ENCODE data around the gene P2RY6. TPM values are rescaled to one million over a fixed set of nuclear protein-coding genes. Genes with fewer than 3 reads are reported as not detected.

Gene P2RY6
- total RNA-seq, 4 donors from 2014 or later = 0.78 to 2.8 (median 1.1) TPM; not detected in 1

GRCh38 chr11:73258104-73259035 lies 13.8 kb upstream of the P2RY6 start:
- in situ Hi-C loops (cut with MboI; ENCODE audit: low sequenced_read_pairs in 4 of 4) (no loop called here), intact Hi-C loops (cut with DNase I; ENCODE audit: low total_unique reads) (no loop called here)
- H3K27ac ChIP-seq = peak overlapping the region in 3 of 4 donors; percentile 3 to 30 (median 15)
- H3K4me1 ChIP-seq = peaks cover 14 to 17% of the 10 kb centered on the region in 2 donors
- H3K9me3 ChIP-seq = no peaks in the 10 kb centered on the region
- DNase-seq (no peak), ATAC-seq (no peak)
- no peaks in the 10 kb centered on the region for H3K27me3 ChIP-seq
- TF ChIP-seq, protein P1, sequence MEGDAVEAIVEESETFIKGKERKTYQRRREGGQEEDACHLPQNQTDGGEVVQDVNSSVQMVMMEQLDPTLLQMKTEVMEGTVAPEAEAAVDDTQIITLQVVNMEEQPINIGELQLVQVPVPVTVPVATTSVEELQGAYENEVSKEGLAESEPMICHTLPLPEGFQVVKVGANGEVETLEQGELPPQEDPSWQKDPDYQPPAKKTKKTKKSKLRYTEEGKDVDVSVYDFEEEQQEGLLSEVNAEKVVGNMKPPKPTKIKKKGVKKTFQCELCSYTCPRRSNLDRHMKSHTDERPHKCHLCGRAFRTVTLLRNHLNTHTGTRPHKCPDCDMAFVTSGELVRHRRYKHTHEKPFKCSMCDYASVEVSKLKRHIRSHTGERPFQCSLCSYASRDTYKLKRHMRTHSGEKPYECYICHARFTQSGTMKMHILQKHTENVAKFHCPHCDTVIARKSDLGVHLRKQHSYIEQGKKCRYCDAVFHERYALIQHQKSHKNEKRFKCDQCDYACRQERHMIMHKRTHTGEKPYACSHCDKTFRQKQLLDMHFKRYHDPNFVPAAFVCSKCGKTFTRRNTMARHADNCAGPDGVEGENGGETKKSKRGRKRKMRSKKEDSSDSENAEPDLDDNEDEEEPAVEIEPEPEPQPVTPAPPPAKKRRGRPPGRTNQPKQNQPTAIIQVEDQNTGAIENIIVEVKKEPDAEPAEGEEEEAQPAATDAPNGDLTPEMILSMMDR (IDR thresholded peaks at IDR 0.05 in 4 of 5, conservative IDR thresholded peaks at IDR 0.05 in 1 of 5) = no peak
- TF ChIP-seq POLR2A (IDR thresholded peaks at IDR 0.05) = no peak
- H3K4me3 ChIP-seq = no peak overlapping the region
- no peaks in the 10 kb centered on the region for H3K36me3 ChIP-seq

GRCh38 chr11:73259406-73260126 lies 12.6 kb upstream of the P2RY6 start:
- H3K4me1 ChIP-seq = peaks cover 14 to 17% of the 10 kb centered on the region in 2 donors
- H3K27me3 ChIP-seq = no peaks in the 10 kb centered on the region
- H3K9me3 ChIP-seq = no peaks in the 10 kb centered on the region
- no peak for ATAC-seq
- no peaks in the 10 kb centered on the region for H3K36me3 ChIP-seq
- no peak overlapping the region for H3K27ac ChIP-seq
- in situ Hi-C loops (cut with MboI; ENCODE audit: low sequenced_read_pairs in 4 of 4) = no loop called here
- TF ChIP-seq POLR2A (IDR thresholded peaks at IDR 0.05) = no peak
- TF ChIP-seq, protein P1 (IDR thresholded peaks at IDR 0.05 in 4 of 5, conservative IDR thresholded peaks at IDR 0.05 in 1 of 5) = no peak
- DNase-seq = peak in 1 of 2 donors; percentile 9
- H3K4me3 ChIP-seq = no peak overlapping the region
- intact Hi-C loops (cut with DNase I; ENCODE audit: low total_unique reads) = no loop called here

- DNase-seq (no peak), ATAC-seq (no peak)
- Histone ChIP-seq H3K9me3 (no peaks in the 10 kb centered on the region), H3K4me3 (no peak overlapping the region), H3K4me1 (peaks cover 15 to 17% of the 10 kb centered on the region in 2 donors), H3K27ac (no peak overlapping the region), H3K27me3 (peaks cover 0 to 2% (median 0%) of the 10 kb centered on the region in 3 donors), H3K36me3 (no peaks in the 10 kb centered on the region)
- intact Hi-C loops (cut with DNase I; ENCODE audit: low total_unique reads) (no loop called here), in situ Hi-C loops (cut with MboI; ENCODE audit: low sequenced_read_pairs in 4 of 4) (no loop called here)
- TF ChIP-seq POLR2A (IDR thresholded peaks at IDR 0.05) = no peak
- TF ChIP-seq, protein P1 (IDR thresholded peaks at IDR 0.05 in 4 of 5, conservative IDR thresholded peaks at IDR 0.05 in 1 of 5) = no peak
Measured at GRCh38 chr11:73260127-73260457, 12.0 kb upstream of the P2RY6 start.

DNA sequence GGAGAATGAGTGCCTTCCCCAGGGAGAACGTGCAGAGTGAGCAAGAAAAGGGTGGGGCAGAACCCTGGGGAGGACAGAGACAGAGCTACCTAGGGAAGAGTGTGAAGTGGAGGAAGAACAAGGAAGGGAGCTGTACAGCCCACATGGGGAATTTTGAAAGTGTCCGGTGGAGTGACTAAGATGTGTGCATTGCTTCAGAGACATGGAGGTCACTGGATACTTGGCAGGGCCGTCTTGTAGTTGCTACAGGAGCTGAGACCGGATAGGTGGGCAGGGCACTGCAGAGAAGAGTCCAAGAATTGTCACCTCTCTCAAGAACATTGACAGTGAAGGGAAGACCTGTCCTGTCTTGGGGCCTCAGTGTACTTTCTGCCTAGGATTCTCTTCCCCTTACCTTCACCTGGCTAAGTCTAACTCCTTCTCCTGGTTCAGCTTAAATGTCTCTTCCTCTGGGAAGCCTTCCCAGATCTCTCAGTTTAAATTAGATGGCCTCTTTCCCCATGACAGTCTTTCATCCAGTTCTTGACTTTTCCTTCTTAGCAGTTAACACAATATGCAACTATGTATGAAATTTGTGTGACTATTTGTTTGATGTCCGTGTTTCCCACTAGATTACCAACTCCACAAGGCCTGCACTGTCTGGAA lies 9.2 kb upstream of the P2RY6 start:
- TF ChIP-seq, protein P1 (IDR thresholded peaks at IDR 0.05 in 4 of 5, conservative IDR thresholded peaks at IDR 0.05 in 1 of 5) = no peak
- TF ChIP-seq POLR2A (IDR thresholded peaks at IDR 0.05) = no peak
- peak; percentile 88 to 90 for ATAC-seq
- intact Hi-C loops (cut with DNase I; ENCODE audit: low total_unique reads) = loop anchor here (2.0 kb wide), 1 partner anchor 26 kb away; no protein-coding TSS in a partner anchor

More for the DNA sequence above, 9.2 kb upstream of the P2RY6 start:
- Histone ChIP-seq H3K4me1 (peaks cover 22 to 29% of the 10 kb centered on the region in 2 donors), H3K27me3 (peaks cover 0 to 2% (median 0%) of the 10 kb centered on the region in 3 donors), H3K27ac (peak overlapping the region in 2 of 4 donors; percentile 51 to 56), H3K9me3 (no peaks in the 10 kb centered on the region), H3K4me3 (no peak overlapping the region), H3K36me3 (no peaks in the 10 kb centered on the region)
- in situ Hi-C loops (cut with MboI; ENCODE audit: low sequenced_read_pairs in 4 of 4) = no loop called here
- DNase-seq = peak; percentile 63 to 92
